ENCODE results near the gene KCNK2.

The KCNK2 gene

DNA sequence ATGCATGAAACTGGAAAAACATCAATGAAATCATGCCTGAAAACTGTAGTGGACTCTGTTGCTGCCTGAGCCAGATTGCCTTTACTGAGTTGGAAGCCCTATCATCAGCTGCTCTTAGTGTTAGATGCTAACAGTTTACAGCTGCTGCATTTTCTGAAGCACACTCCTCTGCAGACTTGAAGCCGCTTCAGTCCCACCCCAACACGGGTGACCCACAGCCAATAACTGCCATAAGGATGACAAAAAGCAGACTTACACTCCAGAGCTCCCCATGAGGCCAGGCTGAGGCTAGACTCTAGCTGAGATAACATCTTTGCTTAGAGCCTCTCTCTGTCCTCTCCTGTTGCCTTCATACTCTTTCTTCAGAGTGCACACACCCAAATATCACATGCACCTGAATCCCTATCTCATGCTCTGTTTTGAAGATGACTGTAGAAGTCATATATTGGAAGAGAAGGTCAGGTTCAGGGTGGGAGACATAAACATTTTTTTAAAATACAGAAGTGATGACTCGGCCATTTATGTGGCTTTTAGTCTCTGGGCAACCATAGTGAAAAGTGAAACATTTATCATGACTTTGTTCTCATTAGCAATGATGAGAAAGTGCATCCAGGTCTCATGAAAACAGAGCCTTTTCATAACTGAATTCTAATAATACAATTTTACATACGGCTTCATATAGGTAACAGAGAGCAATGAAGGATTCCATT, 161.0 kb downstream of the KCNK2 start:
- no peak for DNase-seq (ENCODE audit: low read depth in 1 of 2, low spot score in 1 of 2)
- Histone ChIP-seq H3K4me3 (replicated peaks; ENCODE audit: insufficient read depth, low read length) (no peak overlapping the region), H3K27me3 (ENCODE audit: insufficient read depth, poor library complexity, severe bottlenecking) (no peaks in the 10 kb centered on the region), H3K27ac (replicated peaks) (no peak overlapping the region)
- TF ChIP-seq POLR2AphosphoS5 (IDR thresholded peaks at IDR 0.05; ENCODE audit: low read depth) (no peak), SPI1 (IDR thresholded peaks at IDR 0.05; ENCODE audit: borderline replicate concordance, low read depth) (no peak), CTCF (IDR thresholded peaks at IDR 0.05; ENCODE audit: insufficient read depth, low read length) (no peak), REST (IDR thresholded peaks at IDR 0.05; ENCODE audit: insufficient replicate concordance, low read depth) (no peak), GABPA (IDR thresholded peaks at IDR 0.05; ENCODE audit: low read depth) (no peak)

- Histone ChIP-seq H3K27ac (replicated peaks) (no peak overlapping the region), H3K27me3 (ENCODE audit: insufficient read depth, poor library complexity, severe bottlenecking) (no peaks in the 10 kb centered on the region), H3K4me3 (replicated peaks; ENCODE audit: insufficient read depth, low read length) (no peak overlapping the region)
- TF ChIP-seq REST (IDR thresholded peaks at IDR 0.05; ENCODE audit: insufficient replicate concordance, low read depth), result no peak
- no peak for TF ChIP-seq SPI1 (IDR thresholded peaks at IDR 0.05; ENCODE audit: borderline replicate concordance, low read depth)
- no peak for TF ChIP-seq POLR2AphosphoS5 (IDR thresholded peaks at IDR 0.05; ENCODE audit: low read depth)
- TF ChIP-seq CTCF (IDR thresholded peaks at IDR 0.05; ENCODE audit: insufficient read depth, low read length), result no peak
- no peak for TF ChIP-seq GABPA (IDR thresholded peaks at IDR 0.05; ENCODE audit: low read depth)
- no peak for DNase-seq (ENCODE audit: low read depth in 1 of 2, low spot score in 1 of 2)
Observed at GRCh38 chr1:215250913-215251312, 168.4 kb downstream of the KCNK2 start.

- no peak for TF ChIP-seq GABPA (IDR thresholded peaks at IDR 0.05; ENCODE audit: low read depth)
- no peak for TF ChIP-seq POLR2AphosphoS5 (IDR thresholded peaks at IDR 0.05; ENCODE audit: low read depth)
- TF ChIP-seq REST (IDR thresholded peaks at IDR 0.05; ENCODE audit: insufficient replicate concordance, low read depth), result no peak
- no peak for TF ChIP-seq CTCF (IDR thresholded peaks at IDR 0.05; ENCODE audit: insufficient read depth, low read length)
- no peak for TF ChIP-seq SPI1 (IDR thresholded peaks at IDR 0.05; ENCODE audit: borderline replicate concordance, low read depth)
- Histone ChIP-seq H3K4me3 (replicated peaks; ENCODE audit: insufficient read depth, low read length) (no peak overlapping the region), H3K27me3 (ENCODE audit: insufficient read depth, poor library complexity, severe bottlenecking) (no peaks in the 10 kb centered on the region), H3K27ac (replicated peaks) (no peak overlapping the region)
- DNase-seq (ENCODE audit: low read depth in 1 of 2, low spot score in 1 of 2), result no peak
Observed at GRCh38 chr1:215251428-215251827, 168.9 kb downstream of the KCNK2 start.
